HG03135 (cell line): ENCODE data around the gene FAM221B.

Experiments
- ATAC-seq: cut with Tn5 transposase; IDR thresholded peaks from one replicate; pipeline ENCODE4 v1.9.1; 2021; ENCODE audit warnings: mild to moderate bottlenecking, moderate library complexity; ENCODE audit not compliant: unreplicated experiment

Gene FAM221B

GRCh38 chr9:35822926-35823325 lies 5.6 kb downstream of the FAM221B start:
- no peak for ATAC-seq

- no peak for ATAC-seq
Measured at GRCh38 chr9:35820076-35820475, 8.5 kb downstream of the FAM221B start.

GRCh38 chr9:35818341-35818740 lies 10.2 kb downstream of the FAM221B start:
- ATAC-seq: no peak

- no peak for ATAC-seq
Measured at GRCh38 chr9:35816708-35817107, 11.8 kb downstream of the FAM221B start.

- ATAC-seq: peak; percentile 69
Measured at GRCh38 chr9:35814841-35815543, 13.5 kb downstream of the FAM221B start, which contains the start of gene HINT2. TSS of gene HINT2 (minus strand) at chr9:35815042. CDS start at chr9:35814979, 63 bp downstream.

- ATAC-seq: peak; percentile 29
Measured at GRCh38 chr9:35814106-35814840, 14.3 kb downstream of the FAM221B start.

GRCh38 chr9:35813434-35814105 lies 15.0 kb downstream of the FAM221B start:
- ATAC-seq: no peak

- ATAC-seq: peak; percentile 65
Measured at GRCh38 chr9:35812025-35812602, 16.4 kb downstream of the FAM221B start, which contains the start of gene SPAG8. TSS of gene SPAG8 (minus strand) at chr9:35812262. CDS start at chr9:35812147, 115 bp downstream.

GRCh38 chr9:35811381-35812024 lies 17.0 kb downstream of the FAM221B start:
- no peak for ATAC-seq

- ATAC-seq: no peak
Measured at GRCh38 chr9:35810122-35810521, 18.4 kb downstream of the FAM221B start.

- ATAC-seq: no peak
Measured at GRCh38 chr9:35808433-35808832, 20.1 kb downstream of the FAM221B start.

- ATAC-seq: no peak
Measured at GRCh38 chr9:35806101-35806500, 22.4 kb downstream of the FAM221B start.

GRCh38 chr9:35801328-35802128 lies 27.0 kb downstream of the FAM221B start:
- ATAC-seq: no peak

- no peak for ATAC-seq
Measured at GRCh38 chr9:35800530-35800929, 28.0 kb downstream of the FAM221B start.

- no peak for ATAC-seq
Measured at GRCh38 chr9:35798658-35799374, 29.7 kb downstream of the FAM221B start.

- ATAC-seq: no peak
Measured at GRCh38 chr9:35797311-35798109, 31.0 kb downstream of the FAM221B start.

GRCh38 chr9:35795695-35796094 lies 32.8 kb downstream of the FAM221B start:
- ATAC-seq: no peak

GRCh38 chr9:35793461-35793860 lies 35.1 kb downstream of the FAM221B start:
- no peak for ATAC-seq
